Parathyroid adenoma (tissue), 2 donors: ENCODE data around the gene NEDD4L.

Experiments used
- H2AFZ ChIP-seq: fragments of 300-600 bp; sonication (generic); one replicate; pipeline ENCODE4 v1.7.0; 2017; ENCODE audit warnings: antibody characterized with exemption, mild to moderate bottlenecking
- H3K27ac ChIP-seq: fragments of 300-600 bp; sonication (generic); one replicate; pipeline ENCODE4 v1.7.0; 2017
- H3K27me3 ChIP-seq: fragments of 300-600 bp; sonication (generic); one replicate; pipeline ENCODE4 v1.7.0; 2017; ENCODE audit warnings: low read length; ENCODE audit not compliant: control insufficient read depth, insufficient read depth
- H3K36me3 ChIP-seq: fragments of 300-600 bp; sonication (generic); one replicate; pipeline ENCODE4 v1.7.0; 2017; ENCODE audit warnings: low read length; ENCODE audit not compliant: control insufficient read depth, insufficient read depth
- H3K4me1 ChIP-seq: fragments of 300-600 bp; sonication (generic); one replicate; pipeline ENCODE4 v1.7.0; 2017; ENCODE audit warnings: control low read depth
- H3K4me2 ChIP-seq: fragments of 300-600 bp; sonication (generic); one replicate; pipeline ENCODE4 v1.7.0; 2017; ENCODE audit warnings: low read length
- H3K4me3 ChIP-seq: fragments of 300-600 bp; sonication (generic); one replicate; pipeline ENCODE4 v1.7.0; 2017; ENCODE audit warnings: low read depth, low read length
- H3K79me2 ChIP-seq: fragments of 300-600 bp; sonication (generic); one replicate; pipeline ENCODE4 v1.7.0; 2017; ENCODE audit warnings: control low read depth
- H3K9ac ChIP-seq: fragments of 300-600 bp; sonication (generic); one replicate; pipeline ENCODE4 v1.7.0; 2017; ENCODE audit warnings: mild to moderate bottlenecking
- H3K9me3 ChIP-seq: fragments of 300-600 bp; sonication (generic); one replicate; pipeline ENCODE4 v1.7.0; 2017; ENCODE audit warnings: low read length; ENCODE audit not compliant: control insufficient read depth
- TF ChIP-seq, protein P1 (sequence below): fragments of 300-600 bp; sonication (generic); IDR thresholded peaks from one replicate; pipeline ENCODE4 v1.7.0; 2017; ENCODE audit warnings: antibody characterized with exemption, mild to moderate bottlenecking
- donor health status: primary hyperparathyroidism.

NEDD4L gene

DNA sequence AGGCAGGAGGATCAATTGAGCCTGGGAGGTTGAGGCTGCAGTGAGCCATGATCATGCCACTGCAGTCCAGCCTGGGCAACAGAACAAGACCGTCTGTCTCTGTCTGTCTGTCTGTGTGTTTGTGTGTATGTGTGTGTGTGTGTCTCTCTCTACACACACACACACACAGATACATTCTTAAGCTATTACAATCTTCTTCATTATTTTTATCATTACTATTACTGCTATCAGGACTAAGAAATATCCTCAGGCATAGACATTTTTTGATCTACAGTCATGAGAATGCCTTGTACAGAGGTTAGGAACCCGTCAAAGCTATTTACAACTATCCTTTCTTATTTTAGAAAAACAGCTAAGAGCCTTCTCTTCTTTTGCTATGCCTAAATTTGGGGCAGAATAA, 207.4 kb downstream of the NEDD4L start:
- Histone ChIP-seq H3K36me3 (no peaks in the 10 kb centered on the region), H3K27me3 (no peaks in the 10 kb centered on the region), H2AFZ (no peak overlapping the region), H3K9ac (no peak overlapping the region), H3K27ac (no peak overlapping the region), H3K9me3 (no peaks in the 10 kb centered on the region), H3K4me2 (no peak overlapping the region), H3K4me3 (no peak overlapping the region), H3K79me2 (no peaks in the 10 kb centered on the region), H3K4me1 (no peaks in the 10 kb centered on the region)
- TF ChIP-seq, protein P1, sequence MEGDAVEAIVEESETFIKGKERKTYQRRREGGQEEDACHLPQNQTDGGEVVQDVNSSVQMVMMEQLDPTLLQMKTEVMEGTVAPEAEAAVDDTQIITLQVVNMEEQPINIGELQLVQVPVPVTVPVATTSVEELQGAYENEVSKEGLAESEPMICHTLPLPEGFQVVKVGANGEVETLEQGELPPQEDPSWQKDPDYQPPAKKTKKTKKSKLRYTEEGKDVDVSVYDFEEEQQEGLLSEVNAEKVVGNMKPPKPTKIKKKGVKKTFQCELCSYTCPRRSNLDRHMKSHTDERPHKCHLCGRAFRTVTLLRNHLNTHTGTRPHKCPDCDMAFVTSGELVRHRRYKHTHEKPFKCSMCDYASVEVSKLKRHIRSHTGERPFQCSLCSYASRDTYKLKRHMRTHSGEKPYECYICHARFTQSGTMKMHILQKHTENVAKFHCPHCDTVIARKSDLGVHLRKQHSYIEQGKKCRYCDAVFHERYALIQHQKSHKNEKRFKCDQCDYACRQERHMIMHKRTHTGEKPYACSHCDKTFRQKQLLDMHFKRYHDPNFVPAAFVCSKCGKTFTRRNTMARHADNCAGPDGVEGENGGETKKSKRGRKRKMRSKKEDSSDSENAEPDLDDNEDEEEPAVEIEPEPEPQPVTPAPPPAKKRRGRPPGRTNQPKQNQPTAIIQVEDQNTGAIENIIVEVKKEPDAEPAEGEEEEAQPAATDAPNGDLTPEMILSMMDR = no peak

DNA sequence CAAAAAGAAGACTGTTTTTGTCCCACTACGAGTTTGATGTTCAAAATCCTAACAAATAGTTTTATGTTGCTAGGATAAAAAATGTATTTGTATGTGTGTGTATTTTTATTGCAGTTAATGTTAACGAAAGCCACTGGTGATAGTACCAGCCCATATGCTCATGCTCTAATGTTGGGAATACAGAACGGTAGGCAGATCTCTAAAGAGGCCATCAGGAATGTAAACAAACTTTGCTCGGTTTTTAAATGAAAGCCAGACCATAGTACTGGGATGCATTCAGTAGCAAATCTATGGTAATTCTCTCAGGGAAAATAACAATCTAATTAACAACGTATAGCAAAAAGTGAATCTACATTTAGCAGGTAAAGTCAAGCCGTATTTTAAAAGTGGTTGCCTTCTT, 208.1 kb downstream of the NEDD4L start:
- H3K4me3 ChIP-seq = no peak overlapping the region
- H3K4me1 ChIP-seq = no peaks in the 10 kb centered on the region
- TF ChIP-seq, protein P1 = no peak

DNA sequence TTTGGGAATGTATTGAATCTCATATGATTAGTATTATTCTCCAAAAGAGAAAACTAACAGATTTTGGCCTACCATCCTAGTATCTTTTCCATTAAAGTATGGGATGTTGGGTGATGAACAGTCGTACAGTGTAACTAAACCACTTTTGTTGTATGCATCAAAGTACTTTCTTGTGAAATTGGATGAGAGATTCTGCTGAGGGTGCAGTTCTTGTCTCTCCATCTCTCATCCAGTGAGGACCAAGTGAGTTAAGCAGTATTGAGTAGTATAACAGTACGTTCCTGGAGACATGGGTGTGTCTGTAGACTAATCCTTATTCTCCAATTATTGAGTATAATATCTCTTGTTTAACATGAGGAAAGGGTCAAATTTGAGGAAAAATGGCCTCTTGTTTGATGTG, 209.3 kb downstream of the NEDD4L start:
- Histone ChIP-seq H3K4me2 (no peak overlapping the region), H3K36me3 (no peaks in the 10 kb centered on the region), H3K27me3 (no peaks in the 10 kb centered on the region), H3K9me3 (no peaks in the 10 kb centered on the region), H3K4me3 (no peak overlapping the region), H3K79me2 (no peaks in the 10 kb centered on the region), H3K4me1 (peaks cover 4% of the 10 kb centered on the region), H2AFZ (no peak overlapping the region), H3K27ac (no peak overlapping the region), H3K9ac (no peak overlapping the region)
- TF ChIP-seq, protein P1 = no peak

More for the DNA sequence above, 208.1 kb downstream of the NEDD4L start:
- H3K9ac ChIP-seq = no peak overlapping the region
- H3K79me2 ChIP-seq = no peaks in the 10 kb centered on the region
- no peak overlapping the region for H3K27ac ChIP-seq
- H2AFZ ChIP-seq = no peak overlapping the region
- H3K27me3 ChIP-seq = no peaks in the 10 kb centered on the region
- no peaks in the 10 kb centered on the region for H3K36me3 ChIP-seq
- no peak overlapping the region for H3K4me2 ChIP-seq
- no peaks in the 10 kb centered on the region for H3K9me3 ChIP-seq

DNA sequence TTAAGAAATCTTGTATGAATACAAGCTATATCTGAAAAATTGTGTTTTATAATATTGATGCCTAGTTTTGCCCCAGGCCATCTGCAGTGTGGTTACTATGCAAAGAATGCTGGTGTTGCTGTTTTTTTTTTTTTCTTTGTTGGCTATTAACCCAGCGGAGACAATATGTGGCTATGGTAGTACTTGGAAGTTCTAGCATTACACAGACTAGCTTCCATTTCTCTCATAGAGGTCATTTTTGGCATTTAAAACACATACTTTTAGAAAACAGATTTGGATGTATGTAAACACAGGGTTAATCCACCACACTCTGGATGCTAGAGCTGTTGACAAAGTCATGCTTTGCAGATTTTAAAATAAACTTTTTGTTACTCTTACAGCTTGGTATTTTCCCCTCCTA, 209.8 kb downstream of the NEDD4L start:
- Histone ChIP-seq H3K4me2 (no peak overlapping the region), H3K9me3 (no peaks in the 10 kb centered on the region), H3K27ac (no peak overlapping the region), H2AFZ (no peak overlapping the region), H3K79me2 (no peaks in the 10 kb centered on the region), H3K9ac (no peak overlapping the region), H3K27me3 (no peaks in the 10 kb centered on the region), H3K36me3 (no peaks in the 10 kb centered on the region), H3K4me1 (peaks cover 4% of the 10 kb centered on the region), H3K4me3 (no peak overlapping the region)
- TF ChIP-seq, protein P1 = no peak

DNA sequence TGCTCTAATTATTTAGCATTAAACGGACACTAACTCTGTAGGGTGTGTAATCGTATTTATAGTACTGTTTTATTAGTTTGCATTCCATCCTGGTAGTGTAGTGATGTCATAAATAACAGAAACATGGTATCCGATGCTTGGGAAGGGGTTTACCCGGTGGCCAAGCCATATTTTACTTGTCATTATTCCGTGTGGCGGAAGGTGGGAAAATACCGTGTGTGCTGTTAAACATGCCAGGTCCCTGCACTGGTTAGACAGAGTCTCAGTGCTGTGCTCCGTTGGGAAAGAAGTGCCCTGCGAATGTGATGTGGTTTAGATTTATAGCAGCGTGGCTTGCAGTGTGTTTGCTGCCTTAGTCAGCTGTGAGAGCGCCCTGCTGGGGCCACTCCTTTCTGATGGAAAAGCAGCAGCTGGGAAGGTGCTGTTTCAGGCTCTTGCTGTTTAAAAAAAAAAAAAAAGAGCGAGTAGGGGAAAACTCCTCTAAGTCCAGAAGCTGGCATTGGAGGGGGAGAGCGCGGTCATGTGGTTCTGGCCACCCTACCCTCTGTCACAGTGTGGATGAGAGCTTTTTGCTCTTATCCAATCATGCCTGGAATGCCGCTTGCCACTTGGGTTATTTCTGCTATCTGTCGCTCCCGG, 211.0 kb downstream of the NEDD4L start:
- Histone ChIP-seq H3K4me3 (no peak overlapping the region), H3K27me3 (no peaks in the 10 kb centered on the region), H3K36me3 (no peaks in the 10 kb centered on the region), H3K9ac (no peak overlapping the region), H3K4me2 (no peak overlapping the region), H3K79me2 (peaks cover 7% of the 10 kb centered on the region), H3K4me1 (peaks cover 4% of the 10 kb centered on the region), H3K27ac (no peak overlapping the region), H3K9me3 (no peaks in the 10 kb centered on the region), H2AFZ (no peak overlapping the region)
- TF ChIP-seq, protein P1 = no peak
